ENCODE results near the gene LHX4.

DNA sequence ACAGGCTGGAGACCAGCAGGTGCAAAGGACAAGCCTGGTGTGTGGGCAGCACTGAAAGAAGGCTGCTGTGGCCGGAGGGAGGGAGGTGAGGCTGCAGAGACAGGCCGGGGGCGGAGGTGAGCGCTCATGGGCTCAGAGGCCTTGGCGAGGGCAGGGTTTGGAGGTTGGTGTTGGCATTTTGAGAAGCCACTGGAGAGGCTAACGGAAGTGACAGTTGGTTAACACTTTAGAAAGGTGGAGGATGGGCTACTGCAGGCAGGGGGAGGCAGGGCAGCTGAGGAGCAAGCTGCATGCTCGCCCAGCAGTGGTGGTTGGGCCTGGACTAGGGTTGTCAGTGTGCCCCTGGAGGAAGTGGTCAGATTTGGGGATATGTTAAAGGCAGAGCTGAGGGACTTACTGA, 37.9 kb upstream of the LHX4 start:
- TF ChIP-seq EZH2 (IDR thresholded peaks at IDR 0.05; ENCODE audit: insufficient read depth, low read length), result no peak
- TF ChIP-seq, protein P1, sequence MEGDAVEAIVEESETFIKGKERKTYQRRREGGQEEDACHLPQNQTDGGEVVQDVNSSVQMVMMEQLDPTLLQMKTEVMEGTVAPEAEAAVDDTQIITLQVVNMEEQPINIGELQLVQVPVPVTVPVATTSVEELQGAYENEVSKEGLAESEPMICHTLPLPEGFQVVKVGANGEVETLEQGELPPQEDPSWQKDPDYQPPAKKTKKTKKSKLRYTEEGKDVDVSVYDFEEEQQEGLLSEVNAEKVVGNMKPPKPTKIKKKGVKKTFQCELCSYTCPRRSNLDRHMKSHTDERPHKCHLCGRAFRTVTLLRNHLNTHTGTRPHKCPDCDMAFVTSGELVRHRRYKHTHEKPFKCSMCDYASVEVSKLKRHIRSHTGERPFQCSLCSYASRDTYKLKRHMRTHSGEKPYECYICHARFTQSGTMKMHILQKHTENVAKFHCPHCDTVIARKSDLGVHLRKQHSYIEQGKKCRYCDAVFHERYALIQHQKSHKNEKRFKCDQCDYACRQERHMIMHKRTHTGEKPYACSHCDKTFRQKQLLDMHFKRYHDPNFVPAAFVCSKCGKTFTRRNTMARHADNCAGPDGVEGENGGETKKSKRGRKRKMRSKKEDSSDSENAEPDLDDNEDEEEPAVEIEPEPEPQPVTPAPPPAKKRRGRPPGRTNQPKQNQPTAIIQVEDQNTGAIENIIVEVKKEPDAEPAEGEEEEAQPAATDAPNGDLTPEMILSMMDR (IDR thresholded peaks at IDR 0.05; ENCODE audit: insufficient read depth, low read depth, low read length), result no peak

All from astrocyte (in vitro differentiated cells and primary cell).